ENCODE data around the gene ADGRA3.

ADGRA3 gene

GRCh38 chr4:22457348-22457747, 58.5 kb downstream of the ADGRA3 start:
- TF ChIP-seq CTCF (IDR thresholded peaks at IDR 0.05), result no peak

GRCh38 chr4:22456291-22456690, 59.6 kb downstream of the ADGRA3 start:
- no peak for TF ChIP-seq CTCF (IDR thresholded peaks at IDR 0.05)

GRCh38 chr4:22454955-22455354, 60.9 kb downstream of the ADGRA3 start:
- TF ChIP-seq CTCF (IDR thresholded peaks at IDR 0.05), result no peak

- no peak for TF ChIP-seq CTCF (IDR thresholded peaks at IDR 0.05)
These were observed 61.5 kb downstream of the ADGRA3 start for GRCh38 chr4:22454216-22454838.

GRCh38 chr4:22444813-22445212, 71.1 kb downstream of the ADGRA3 start:
- no peak for TF ChIP-seq CTCF (IDR thresholded peaks at IDR 0.05)

- TF ChIP-seq CTCF (IDR thresholded peaks at IDR 0.05), result no peak
These were observed 72.9 kb downstream of the ADGRA3 start for GRCh38 chr4:22442956-22443355.

- TF ChIP-seq CTCF (IDR thresholded peaks at IDR 0.05), result no peak
These were observed 74.9 kb downstream of the ADGRA3 start for GRCh38 chr4:22440999-22441398.

- no peak for TF ChIP-seq CTCF (IDR thresholded peaks at IDR 0.05)
These were observed 75.9 kb downstream of the ADGRA3 start for GRCh38 chr4:22439947-22440346.

Measured in LNCAP (cell line).